Coronary artery (tissue), 2 donors: ENCODE measurements around the gene LHFPL3.
A peak's percentile ranks its signal among the peaks of the same experiment; 100 is the strongest.

Source experiments
- DNase-seq: peaks from one replicate; pipeline ENCODE4 v3.0.0-alpha.2; 2017; ENCODE audit warnings: low spot score
- H3K27ac ChIP-seq, 2 donors: fragments of 200-600 bp; sonication (generic); one replicate each; pipeline ENCODE4 v1.5.1; 2016 to 2019
- H3K4me3 ChIP-seq: fragments of 200-600 bp; sonication (generic); 2 replicates; pipeline ENCODE4 v1.5.1; 2016; ENCODE audit warnings: mild to moderate bottlenecking, moderate library complexity
- CTCF ChIP-seq: fragments of 200-600 bp; sonication (generic); IDR thresholded peaks from one replicate; pipeline ENCODE4 v1.5.1; 2019; ENCODE audit warnings: antibody characterized with exemption

LHFPL3 gene

GRCh38 chr7:104883718-104884452, 555.5 kb downstream of the LHFPL3 start:
- Histone ChIP-seq H3K4me3 (peak overlapping the region; percentile 39), H3K27ac (peak overlapping the region; percentile 80 to 85)
- DNase-seq: peak; percentile 90
- TF ChIP-seq CTCF: peak; percentile 93

GRCh38 chr7:104886651-104887050, 558.2 kb downstream of the LHFPL3 start:
- Histone ChIP-seq H3K27ac (no peak overlapping the region), H3K4me3 (no peak overlapping the region)
- no peak for TF ChIP-seq CTCF
- no peak for DNase-seq

GRCh38 chr7:104890216-104890615, 561.8 kb downstream of the LHFPL3 start:
- no peak for TF ChIP-seq CTCF
- H3K4me3 ChIP-seq: no peak overlapping the region
- no peak overlapping the region for H3K27ac ChIP-seq
- DNase-seq: no peak

GRCh38 chr7:104891949-104892348, 563.5 kb downstream of the LHFPL3 start:
- Histone ChIP-seq H3K4me3 (no peak overlapping the region), H3K27ac (no peak overlapping the region)
- TF ChIP-seq CTCF: no peak
- DNase-seq: no peak

- H3K4me3 ChIP-seq: no peak overlapping the region
- no peak overlapping the region for H3K27ac ChIP-seq
- TF ChIP-seq CTCF: no peak
- no peak for DNase-seq
These were observed 565.9 kb downstream of the LHFPL3 start for GRCh38 chr7:104894314-104894713.

- no peak for TF ChIP-seq CTCF
- Histone ChIP-seq H3K4me3 (no peak overlapping the region), H3K27ac (no peak overlapping the region)
- no peak for DNase-seq
These were observed 566.5 kb downstream of the LHFPL3 start for GRCh38 chr7:104894726-104895521.
